BLaER1 (cell line): ENCODE measurements around the gene LPIN1.

ENCODE experiments used
- H3K27ac ChIP-seq: shearing (Covaris generic); formaldehyde crosslinking; 2 replicates; pipeline ENCODE4 v1.8.1; 2022
- H3K27me3 ChIP-seq: shearing (Covaris generic); formaldehyde crosslinking; 2 replicates; pipeline ENCODE4 v1.8.1; 2022
- H3K36me3 ChIP-seq: shearing (Covaris generic); formaldehyde crosslinking; 2 replicates; pipeline ENCODE4 v1.8.1; 2022
- H3K4me1 ChIP-seq: shearing (Covaris generic); formaldehyde crosslinking; 2 replicates; pipeline ENCODE4 v1.8.1; 2022
- H3K4me2 ChIP-seq: shearing (Covaris generic); formaldehyde crosslinking; 2 replicates; pipeline ENCODE4 v1.8.1; 2022
- H3K4me3 ChIP-seq: shearing (Covaris generic); formaldehyde crosslinking; 2 replicates; pipeline ENCODE4 v1.8.1; 2022
- H3K9ac ChIP-seq: shearing (Covaris generic); formaldehyde crosslinking; 2 replicates; pipeline ENCODE4 v1.8.1; 2022
- H3K9me3 ChIP-seq: shearing (Covaris generic); formaldehyde crosslinking; 2 replicates; pipeline ENCODE4 v1.8.1; 2022
- H4K20me1 ChIP-seq: shearing (Covaris generic); formaldehyde crosslinking; 2 replicates; pipeline ENCODE4 v1.8.1; 2022
- Cebpa-rat ChIP-seq: shearing (Covaris generic); IDR thresholded peaks from 2 replicates; pipeline ENCODE4 v1.8.1; 2022

The LPIN1 gene

DNA sequence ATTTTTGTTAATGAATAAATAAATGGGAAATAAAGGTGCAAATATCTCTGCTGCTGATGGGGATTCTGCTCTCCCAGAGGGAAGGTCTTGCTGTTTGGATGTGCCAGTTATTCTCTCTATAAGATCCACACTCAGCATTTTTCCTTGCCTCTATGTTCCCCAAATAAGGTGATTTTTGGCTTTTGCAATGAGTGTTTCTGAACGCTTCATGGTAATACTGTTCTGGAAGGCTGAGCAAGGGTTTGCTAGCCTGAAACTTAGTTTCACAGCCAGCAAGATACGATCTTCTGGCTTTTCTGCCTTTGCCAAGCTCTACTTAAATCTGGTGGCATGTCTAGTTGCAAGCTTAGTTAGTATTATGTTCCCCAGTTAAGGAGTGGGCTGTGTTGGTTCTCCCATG, 114.6 kb downstream of the LPIN1 start:
- no peaks in the 10 kb centered on the region for H4K20me1 ChIP-seq
- H3K27me3 ChIP-seq, result no peaks in the 10 kb centered on the region
- no peak overlapping the region for H3K27ac ChIP-seq
- peaks cover 14% of the 10 kb centered on the region; the same call in 1 of the 2 replicates for H3K36me3 ChIP-seq
- no peak overlapping the region for H3K4me3 ChIP-seq
- no peak for TF ChIP-seq Cebpa-rat
- H3K9me3 ChIP-seq, result peaks cover 36% of the 10 kb centered on the region
- peak overlapping the region; percentile 33; the same call in 1 of the 2 replicates for H3K4me2 ChIP-seq
- no peak overlapping the region for H3K9ac ChIP-seq
- H3K4me1 ChIP-seq, result peaks cover 64% of the 10 kb centered on the region

DNA sequence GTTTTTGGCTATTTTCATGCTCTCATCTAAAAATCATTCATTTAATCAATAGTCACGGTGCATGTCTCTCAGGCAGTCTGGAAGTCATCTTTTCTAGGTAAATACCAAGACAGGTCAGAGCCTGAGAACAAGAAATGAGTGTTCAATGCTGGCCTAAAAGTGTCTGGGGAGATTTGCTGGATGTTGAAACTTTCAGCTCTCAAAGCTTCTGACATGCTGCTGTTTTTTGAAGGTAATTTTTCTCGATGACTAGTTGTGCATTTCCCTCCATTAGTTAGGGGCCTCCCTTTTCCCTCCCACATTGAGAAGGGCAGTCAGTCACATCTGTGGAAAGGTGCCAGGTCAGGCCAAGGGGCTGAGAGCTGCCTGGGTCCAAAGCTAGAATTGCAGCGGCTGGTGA, 115.6 kb downstream of the LPIN1 start:
- Histone ChIP-seq H4K20me1 (no peaks in the 10 kb centered on the region), H3K9ac (no peak overlapping the region), H3K4me3 (no peak overlapping the region), H3K27ac (no peak overlapping the region), H3K36me3 (peaks cover 14% of the 10 kb centered on the region; the same call in 1 of the 2 replicates), H3K27me3 (no peaks in the 10 kb centered on the region), H3K4me1 (peaks cover 55% of the 10 kb centered on the region), H3K4me2 (no peak overlapping the region), H3K9me3 (peaks cover 36% of the 10 kb centered on the region)
- no peak for TF ChIP-seq Cebpa-rat

DNA sequence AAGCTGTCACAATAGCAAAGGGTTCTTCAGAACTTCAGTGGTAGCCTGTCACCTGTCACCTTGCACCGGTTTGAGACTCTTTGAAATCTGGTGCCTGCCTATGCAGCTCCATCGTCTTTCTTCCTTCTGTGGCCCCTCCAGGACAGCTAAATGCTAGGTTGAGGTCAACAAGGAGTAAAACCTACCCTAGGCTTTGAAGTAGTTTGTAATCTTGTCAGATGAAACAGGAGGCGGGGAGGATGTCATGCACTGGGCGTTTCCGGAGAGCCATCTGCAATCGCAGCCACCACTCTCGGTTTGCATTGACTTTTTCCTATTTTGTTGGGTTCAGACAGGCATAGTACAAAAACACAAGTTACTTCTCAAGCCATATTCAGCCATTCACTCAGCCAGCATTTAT, 116.7 kb downstream of the LPIN1 start:
- TF ChIP-seq Cebpa-rat, result no peak
- peaks cover 14% of the 10 kb centered on the region; the same call in 1 of the 2 replicates for H3K36me3 ChIP-seq
- H3K9me3 ChIP-seq, result peaks cover 30% of the 10 kb centered on the region
- H4K20me1 ChIP-seq, result no peaks in the 10 kb centered on the region
- no peak overlapping the region for H3K9ac ChIP-seq
- H3K27ac ChIP-seq, result no peak overlapping the region
- peaks cover 52% of the 10 kb centered on the region for H3K4me1 ChIP-seq
- H3K4me2 ChIP-seq, result peak overlapping the region; percentile 69
- H3K4me3 ChIP-seq, result no peak overlapping the region
- H3K27me3 ChIP-seq, result no peaks in the 10 kb centered on the region

DNA sequence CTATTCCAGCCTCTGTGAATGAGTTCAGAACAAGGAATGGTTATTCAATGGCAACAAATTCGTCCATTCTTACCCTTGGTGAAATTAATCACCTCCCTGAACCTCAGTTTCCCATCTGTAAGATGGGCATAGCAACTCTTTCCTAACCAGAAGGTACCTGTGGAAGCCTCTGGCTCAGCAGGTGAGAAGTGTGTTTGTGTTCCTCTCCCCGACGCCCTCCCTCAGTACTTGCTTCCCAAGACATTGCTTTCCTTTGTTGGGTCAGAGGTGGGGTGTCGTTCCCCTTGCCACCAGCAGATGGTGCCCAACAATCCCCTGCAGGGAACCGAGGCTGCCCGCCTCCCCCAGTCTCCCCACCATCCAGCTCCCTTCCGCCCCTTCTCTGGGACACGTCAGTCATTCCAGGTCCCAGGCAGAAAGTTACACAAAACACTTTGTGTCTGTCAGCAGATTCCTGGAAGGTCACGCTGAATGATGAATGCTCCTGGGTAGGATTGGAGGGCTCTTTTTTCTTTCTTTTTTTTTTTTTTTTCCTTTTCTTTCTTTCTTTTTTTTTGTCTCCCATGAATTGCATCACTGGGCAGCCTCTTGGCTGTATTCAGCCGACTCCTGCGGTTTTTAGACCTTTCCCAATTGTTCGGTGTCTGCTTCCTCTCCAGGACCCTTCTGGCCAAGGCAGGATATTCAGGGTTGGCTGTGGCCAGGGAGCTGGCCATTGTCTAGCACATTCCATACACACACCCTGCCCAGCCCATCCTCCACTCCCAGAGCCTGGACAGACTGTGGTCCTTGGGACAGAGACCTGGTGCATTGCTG, 117.3 kb downstream of the LPIN1 start:
- Histone ChIP-seq H3K4me2 (peak overlapping the region; percentile 69), H3K27me3 (no peaks in the 10 kb centered on the region), H3K36me3 (peaks cover 9% of the 10 kb centered on the region; the same call in 1 of the 2 replicates), H3K4me1 (peaks cover 52% of the 10 kb centered on the region), H4K20me1 (no peaks in the 10 kb centered on the region), H3K4me3 (no peak overlapping the region), H3K9ac (no peak overlapping the region), H3K27ac (no peak overlapping the region), H3K9me3 (peaks cover 24% of the 10 kb centered on the region)
- no peak for TF ChIP-seq Cebpa-rat

- H3K36me3 ChIP-seq, result 0 out of 2 replicates have a peak, but pooled peaks cover under 1% of the 10 kb centered on the region
- H3K27ac ChIP-seq, result no peak overlapping the region
- no peak overlapping the region for H3K4me3 ChIP-seq
- no peak for TF ChIP-seq Cebpa-rat
- no peaks in the 10 kb centered on the region for H4K20me1 ChIP-seq
- H3K4me2 ChIP-seq, result peak overlapping the region; percentile 69
- peaks cover 52% of the 10 kb centered on the region for H3K4me1 ChIP-seq
- no peak overlapping the region for H3K9ac ChIP-seq
- no peaks in the 10 kb centered on the region for H3K27me3 ChIP-seq
- H3K9me3 ChIP-seq, result peaks cover 14% of the 10 kb centered on the region
Observed at GRCh38 chr2:11864724-11865123, 118.3 kb downstream of the LPIN1 start.

GRCh38 chr2:11865378-11865777, 118.9 kb downstream of the LPIN1 start:
- Histone ChIP-seq H4K20me1 (no peaks in the 10 kb centered on the region), H3K36me3 (no peaks in the 10 kb centered on the region), H3K4me2 (peak overlapping the region; percentile 69), H3K4me3 (no peak overlapping the region), H3K27ac (no peak overlapping the region), H3K9me3 (peaks cover 7% of the 10 kb centered on the region), H3K4me1 (peaks cover 50% of the 10 kb centered on the region), H3K27me3 (no peaks in the 10 kb centered on the region), H3K9ac (no peak overlapping the region)
- TF ChIP-seq Cebpa-rat, result no peak

DNA sequence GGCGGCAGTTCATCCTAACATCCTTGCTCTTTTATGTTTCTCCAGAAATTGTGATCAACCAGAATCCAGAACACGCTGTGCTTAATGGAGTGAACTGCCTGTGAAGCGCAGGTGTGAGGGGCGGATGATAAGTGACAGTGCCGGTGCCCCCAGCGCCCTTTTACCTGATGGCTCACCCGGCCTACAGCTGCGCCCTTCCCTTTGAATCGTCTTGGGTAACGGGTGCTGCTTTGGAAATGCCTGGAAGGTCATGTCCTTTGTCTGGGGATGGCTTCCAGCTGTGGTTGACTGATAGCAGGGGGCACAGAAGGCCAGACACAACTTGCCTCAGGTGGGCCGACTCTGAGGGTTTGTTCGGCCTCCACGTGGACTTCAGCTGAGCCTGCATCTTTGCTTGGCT, 119.4 kb downstream of the LPIN1 start:
- Histone ChIP-seq H3K9ac (no peak overlapping the region), H4K20me1 (no peaks in the 10 kb centered on the region), H3K4me1 (peaks cover 45% of the 10 kb centered on the region), H3K4me3 (no peak overlapping the region), H3K27ac (no peak overlapping the region), H3K36me3 (no peaks in the 10 kb centered on the region), H3K9me3 (peaks cover 4% of the 10 kb centered on the region; the same call in 1 of the 2 replicates), H3K4me2 (peak overlapping the region; percentile 69), H3K27me3 (no peaks in the 10 kb centered on the region)
- no peak for TF ChIP-seq Cebpa-rat

DNA sequence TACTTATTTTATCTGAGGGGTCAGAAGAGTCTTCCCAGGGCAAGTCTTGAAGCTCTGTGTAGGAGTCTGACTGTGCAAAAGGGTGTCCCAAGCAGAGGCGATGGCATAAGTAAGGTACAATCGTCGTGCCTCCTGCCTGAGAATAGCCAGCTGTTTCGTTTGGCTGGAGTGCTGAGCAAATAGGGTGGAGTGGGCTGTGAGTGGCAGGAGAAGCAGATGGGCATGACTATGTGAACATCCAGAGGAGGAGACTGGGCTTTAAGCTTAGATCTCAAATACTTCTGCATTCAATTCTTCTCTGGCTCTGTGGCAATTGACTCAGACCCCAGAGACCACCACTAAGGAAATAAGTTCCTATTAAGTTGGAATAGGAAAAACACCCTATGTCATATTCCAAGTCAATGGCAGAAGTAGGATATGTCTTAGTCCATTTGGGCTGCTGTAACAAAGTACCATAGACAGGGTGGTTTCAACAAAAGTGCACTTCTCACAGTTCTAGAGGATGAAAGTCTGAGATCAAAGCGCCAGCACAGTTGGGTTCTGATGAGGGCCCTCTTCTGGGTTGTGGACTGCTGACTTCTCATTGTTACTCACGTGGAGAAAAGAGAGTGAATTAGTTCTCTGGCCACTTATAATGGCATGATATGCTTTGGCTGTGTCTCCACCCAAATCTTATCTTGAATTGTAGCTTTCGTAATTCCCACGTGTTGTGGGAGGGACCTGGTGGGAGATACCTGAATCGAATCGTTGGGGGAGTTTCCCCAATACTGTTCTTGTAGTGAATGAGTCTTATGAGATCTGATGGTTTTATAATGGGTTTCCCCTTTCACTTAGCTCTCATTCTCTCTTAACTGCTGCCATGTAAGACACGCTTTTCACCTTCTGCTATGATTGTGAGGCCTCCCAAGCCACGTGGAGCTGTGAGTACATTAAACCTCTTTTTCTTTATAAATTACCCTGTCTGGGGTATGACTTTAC, 120.2 kb downstream of the LPIN1 start:
- H3K4me3 ChIP-seq, result no peak overlapping the region
- H3K9ac ChIP-seq, result no peak overlapping the region
- no peak for TF ChIP-seq Cebpa-rat
- no peaks in the 10 kb centered on the region for H3K27me3 ChIP-seq
- no peak overlapping the region for H3K27ac ChIP-seq
- no peaks in the 10 kb centered on the region for H3K36me3 ChIP-seq
- peaks cover 4% of the 10 kb centered on the region; the same call in 1 of the 2 replicates for H3K9me3 ChIP-seq
- H3K4me1 ChIP-seq, result peaks cover 40% of the 10 kb centered on the region
- no peaks in the 10 kb centered on the region for H4K20me1 ChIP-seq
- H3K4me2 ChIP-seq, result no peak overlapping the region

DNA sequence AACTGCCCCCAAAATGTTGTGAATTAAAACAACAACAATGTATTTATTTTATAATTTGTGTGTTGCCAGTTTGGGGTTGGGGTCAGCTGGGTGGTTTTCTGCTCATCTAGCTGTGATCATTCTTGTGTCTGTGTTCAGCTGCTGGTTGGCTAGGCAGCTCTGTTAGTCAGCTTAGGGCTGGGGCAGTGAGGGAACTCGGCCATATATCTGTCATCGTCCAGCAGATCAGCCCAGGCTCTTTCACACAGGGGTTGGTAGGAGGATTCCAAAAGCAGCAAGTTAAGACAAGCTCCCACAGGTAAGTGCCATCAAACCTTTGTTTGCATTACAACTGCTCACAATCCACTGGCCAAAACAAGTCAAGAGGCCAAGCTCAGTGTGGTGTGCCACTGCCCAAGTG, 121.5 kb downstream of the LPIN1 start:
- no peaks in the 10 kb centered on the region for H4K20me1 ChIP-seq
- H3K27me3 ChIP-seq, result no peaks in the 10 kb centered on the region
- H3K9ac ChIP-seq, result no peak overlapping the region
- H3K9me3 ChIP-seq, result peaks cover 4% of the 10 kb centered on the region; the same call in 1 of the 2 replicates
- H3K4me3 ChIP-seq, result no peak overlapping the region
- H3K27ac ChIP-seq, result no peak overlapping the region
- TF ChIP-seq Cebpa-rat, result no peak
- H3K4me2 ChIP-seq, result no peak overlapping the region
- H3K4me1 ChIP-seq, result peaks cover 32% of the 10 kb centered on the region
- no peaks in the 10 kb centered on the region for H3K36me3 ChIP-seq
